HEK293T (cell line): ENCODE measurements around the gene TXNL1.

Experiments
- ARNT ChIP-seq: fragments of 450-650 bp; IDR thresholded peaks from 2 replicates; pipeline ENCODE4 v1.6.1; 2017; ENCODE audit warnings: mild to moderate bottlenecking
- BHLHE40 ChIP-seq: fragments of 450-650 bp; IDR thresholded peaks from 2 replicates; pipeline ENCODE4 v1.6.1; 2016; ENCODE audit warnings: mild to moderate bottlenecking, moderate library complexity, borderline replicate concordance
- CTBP1 ChIP-seq: fragments of 450-650 bp; IDR thresholded peaks from 2 replicates; pipeline ENCODE4 v1.6.1; 2016; ENCODE audit warnings: borderline replicate concordance
- ELF4 ChIP-seq: fragments of 450-650 bp; IDR thresholded peaks from 2 replicates; pipeline ENCODE4 v1.6.1; 2017; ENCODE audit warnings: antibody characterized with exemption
- FOXA1 ChIP-seq: fragments of 450-650 bp; IDR thresholded peaks from 2 replicates; pipeline ENCODE4 v1.6.1; 2016; ENCODE audit warnings: mild to moderate bottlenecking
- FOXM1 ChIP-seq: fragments of 450-650 bp; IDR thresholded peaks from 2 replicates; pipeline ENCODE4 v1.6.1; 2017; ENCODE audit warnings: mild to moderate bottlenecking, borderline replicate concordance
- L3MBTL2 ChIP-seq: fragments of 450-650 bp; conservative IDR thresholded peaks from 2 replicates; pipeline ENCODE4 v1.6.1; 2016; ENCODE audit warnings: mild to moderate bottlenecking
- LEF1 ChIP-seq: fragments of 450-650 bp; IDR thresholded peaks from 2 replicates; pipeline ENCODE4 v1.6.1; 2017; ENCODE audit warnings: mild to moderate bottlenecking, borderline replicate concordance
- NFRKB ChIP-seq: fragments of 450-650 bp; IDR thresholded peaks from 2 replicates; pipeline ENCODE4 v1.6.1; 2016; ENCODE audit warnings: mild to moderate bottlenecking, moderate library complexity
- PKNOX1 ChIP-seq: fragments of 450-650 bp; IDR thresholded peaks from 2 replicates; pipeline ENCODE4 v1.6.1; 2016

GRCh38 chr18:56647071-56647470 is 8.7 kb upstream of the TXNL1 start:
- no peak for TF ChIP-seq LEF1
- no peak for TF ChIP-seq BHLHE40
- TF ChIP-seq L3MBTL2 = no peak
- TF ChIP-seq ELF4 = no peak
- TF ChIP-seq FOXM1 = no peak
- TF ChIP-seq NFRKB = no peak
- TF ChIP-seq ARNT = no peak
- TF ChIP-seq FOXA1 = no peak
- no peak for TF ChIP-seq PKNOX1
- no peak for TF ChIP-seq CTBP1
